GM12875 (cell line): ENCODE measurements around the gene ASIC3.

Experiments
- H3K4me3 ChIP-seq: one replicate; pipeline ENCODE4 v1.5.1; 2011; ENCODE audit warnings: low read depth, low read length, control low read depth
- TF ChIP-seq, protein P1 (sequence below): IDR thresholded peaks from 2 replicates; pipeline ENCODE4 v1.5.1; 2011; ENCODE audit warnings: low read depth, mild to moderate bottlenecking, control low read depth, inconsistent platforms, low read length, moderate library complexity, borderline replicate concordance; ENCODE audit not compliant: insufficient read depth

ASIC3 gene

DNA sequence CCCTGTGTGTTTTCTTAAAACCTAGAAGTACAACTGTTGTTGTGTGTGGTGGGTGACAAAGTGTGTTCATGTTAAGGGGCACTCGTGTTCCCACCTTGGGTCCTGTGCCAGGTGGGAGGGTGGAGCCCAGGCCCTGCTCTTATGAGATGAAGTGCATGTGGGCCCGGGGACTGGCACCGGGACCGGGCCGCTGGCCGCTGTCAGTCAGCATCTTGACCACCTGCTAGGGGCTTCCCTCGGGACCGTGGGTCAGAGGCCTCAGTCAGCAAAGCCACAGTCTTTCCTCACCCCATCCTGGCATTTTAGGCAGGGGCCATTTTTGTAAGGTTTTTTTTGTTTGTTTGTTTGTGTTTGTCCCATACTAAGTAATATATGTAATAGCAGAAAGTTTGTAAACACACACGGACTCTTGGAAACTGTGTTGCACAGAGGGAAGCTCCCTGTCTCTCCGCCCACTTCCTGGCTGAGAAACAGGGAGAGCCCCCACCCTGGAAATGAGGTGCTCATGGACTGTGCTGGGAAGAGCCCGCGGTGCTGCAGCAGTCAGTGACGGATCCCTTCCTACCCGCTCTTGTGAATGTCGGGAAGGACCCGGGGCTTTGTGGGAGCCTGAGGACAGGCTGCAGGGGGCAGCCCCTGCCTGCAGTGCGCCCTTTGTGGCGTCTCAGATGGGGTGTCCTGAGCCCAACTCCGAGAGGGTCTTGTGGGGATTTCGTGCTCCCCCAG, 51.3 kb downstream of the ASIC3 start:
- H3K4me3 ChIP-seq: no peak overlapping the region
- TF ChIP-seq, protein P1, sequence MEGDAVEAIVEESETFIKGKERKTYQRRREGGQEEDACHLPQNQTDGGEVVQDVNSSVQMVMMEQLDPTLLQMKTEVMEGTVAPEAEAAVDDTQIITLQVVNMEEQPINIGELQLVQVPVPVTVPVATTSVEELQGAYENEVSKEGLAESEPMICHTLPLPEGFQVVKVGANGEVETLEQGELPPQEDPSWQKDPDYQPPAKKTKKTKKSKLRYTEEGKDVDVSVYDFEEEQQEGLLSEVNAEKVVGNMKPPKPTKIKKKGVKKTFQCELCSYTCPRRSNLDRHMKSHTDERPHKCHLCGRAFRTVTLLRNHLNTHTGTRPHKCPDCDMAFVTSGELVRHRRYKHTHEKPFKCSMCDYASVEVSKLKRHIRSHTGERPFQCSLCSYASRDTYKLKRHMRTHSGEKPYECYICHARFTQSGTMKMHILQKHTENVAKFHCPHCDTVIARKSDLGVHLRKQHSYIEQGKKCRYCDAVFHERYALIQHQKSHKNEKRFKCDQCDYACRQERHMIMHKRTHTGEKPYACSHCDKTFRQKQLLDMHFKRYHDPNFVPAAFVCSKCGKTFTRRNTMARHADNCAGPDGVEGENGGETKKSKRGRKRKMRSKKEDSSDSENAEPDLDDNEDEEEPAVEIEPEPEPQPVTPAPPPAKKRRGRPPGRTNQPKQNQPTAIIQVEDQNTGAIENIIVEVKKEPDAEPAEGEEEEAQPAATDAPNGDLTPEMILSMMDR: no peak

DNA sequence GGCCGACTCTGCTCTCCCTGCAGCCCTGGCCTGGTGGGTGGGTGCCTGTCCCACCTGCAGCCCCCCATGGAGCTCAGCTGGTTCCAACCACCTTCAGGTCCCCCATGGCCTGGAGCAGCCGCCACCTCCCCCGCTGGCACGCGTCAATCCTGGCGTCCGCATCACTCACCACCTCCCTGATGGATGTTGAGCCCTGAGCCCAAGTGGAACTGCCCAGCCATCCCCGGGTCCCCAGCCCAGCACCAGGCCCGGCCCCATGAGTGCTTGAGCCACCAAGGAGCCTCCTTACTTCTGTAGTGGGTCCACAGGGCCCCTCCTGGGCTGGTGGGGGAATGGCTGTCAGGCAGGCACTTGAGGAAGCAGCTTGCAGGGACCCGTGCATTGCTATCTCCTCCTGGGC, 52.6 kb downstream of the ASIC3 start:
- TF ChIP-seq, protein P1: no peak
- no peak overlapping the region for H3K4me3 ChIP-seq

DNA sequence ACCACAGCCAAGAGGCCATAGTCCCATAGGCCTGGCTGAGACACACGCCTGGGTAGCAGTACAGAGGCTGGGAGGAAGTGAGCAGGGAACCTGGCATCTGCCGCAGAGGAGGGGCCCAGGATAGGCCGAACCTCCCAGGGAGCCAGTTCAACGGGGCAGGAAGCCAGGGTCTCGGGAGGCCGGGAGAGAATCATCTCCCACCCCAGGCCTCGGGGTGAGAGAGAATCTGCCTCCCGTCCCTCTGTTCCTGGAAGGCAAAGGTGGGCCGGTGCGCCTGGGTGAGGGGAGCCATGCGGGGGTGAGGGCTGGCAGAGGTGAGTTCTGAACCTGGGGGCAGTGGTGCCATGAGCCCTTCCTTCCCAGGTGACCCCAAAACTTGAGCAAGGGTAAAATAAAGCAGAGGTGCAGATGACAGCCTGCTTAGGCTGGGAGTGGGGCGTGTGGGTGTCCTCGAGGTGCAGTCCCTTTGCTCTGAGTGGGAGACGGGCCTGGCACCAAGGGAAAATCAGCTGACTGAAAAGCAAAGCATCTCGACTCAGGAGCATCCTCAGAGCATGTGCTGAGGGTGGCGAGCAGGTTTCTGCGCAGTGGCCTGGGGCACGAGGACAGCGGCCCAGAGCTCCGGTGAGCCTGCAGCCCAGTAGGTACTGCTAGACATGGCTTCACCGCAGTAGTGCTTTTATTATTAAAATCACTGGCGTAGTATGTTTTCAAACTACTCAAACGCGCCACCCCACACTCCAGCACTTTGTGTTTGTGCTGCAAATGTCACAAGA, 53.5 kb downstream of the ASIC3 start:
- no peak overlapping the region for H3K4me3 ChIP-seq
- TF ChIP-seq, protein P1: no peak
